Heart right ventricle (tissue), 16 donors: ENCODE data around the gene MATN3. TPM values are rescaled to one million over a fixed set of nuclear protein-coding genes. Genes with fewer than 3 reads are reported as not detected.

Experiments used
- ATAC-seq, 8 donors: fragments of 200-7000 bp; cut with Tn5 transposase; one replicate each; pipeline ENCODE4 v1.9.1; 2020; ENCODE audit warnings: mild to moderate bottlenecking in 8 of 8, moderate library complexity in 8 of 8, moderate number of reproducible peaks in 1 of 8
- DNase-seq, 2 donors: peaks; one replicate each; pipeline ENCODE4 v3.0.0-alpha.2; 2020
- H3K27ac ChIP-seq, 10 donors: fragments of 200-600 bp; sonication (generic) in 2 of 10; one replicate each; pipeline versions ENCODE4 v1.5.0 to v1.8.0; 2020 to 2022; ENCODE audit warnings: mild to moderate bottlenecking in 3 of 10
- H3K27me3 ChIP-seq, 7 donors: fragments of 200-600 bp; one replicate each; pipeline ENCODE4 v1.8.0; 2021 to 2022; ENCODE audit warnings: mild to moderate bottlenecking in 2 of 7
- H3K36me3 ChIP-seq, 9 donors: fragments of 200-600 bp; sonication (generic) in 1 of 9; one replicate each; pipeline versions ENCODE4 v1.5.0 to v1.8.0; 2020 to 2022; ENCODE audit warnings: mild to moderate bottlenecking in 2 of 9
- H3K4me1 ChIP-seq, 9 donors: fragments of 200-600 bp; sonication (generic) in 1 of 9; one replicate each; pipeline versions ENCODE4 v1.5.0 to v1.8.0; 2020 to 2022; ENCODE audit warnings: mild to moderate bottlenecking in 4 of 9
- H3K4me3 ChIP-seq, 10 donors: fragments of 200-600 bp; sonication (generic) in 2 of 10; one replicate each; pipeline versions ENCODE4 v1.5.0 to v1.8.0; 2020 to 2022; ENCODE audit warnings: mild to moderate bottlenecking in 7 of 10, moderate library complexity in 2 of 10
- H3K9me3 ChIP-seq, 11 donors: fragments of 200-600 bp in 10 of 11; sonication (generic) in 2 of 11; one replicate each; pipeline versions ENCODE4 v1.5.0 to v1.8.0; 2013 to 2022; ENCODE audit warnings: mild to moderate bottlenecking in 2 of 11, control low read depth in 1 of 11, moderate library complexity in 1 of 11
- CTCF ChIP-seq, 9 donors: fragments of 200-600 bp; sonication (generic) in 2 of 9; IDR thresholded peaks; one replicate each; pipeline versions ENCODE4 v1.5.0 to v1.8.0; 2021 to 2022; ENCODE audit warnings: antibody characterized with exemption in 9 of 9, mild to moderate bottlenecking in 5 of 9, moderate library complexity in 1 of 9
- whole genome bisulfite sequencing, 2 donors: extraction: QIAGEN DNeasy Blood & Tissue Kit; methylation state at CpG; one replicate each; pipeline ENCODE4 v1.1.7; 2013; ENCODE audit warnings: inconsistent platforms in 1 of 2; 5-methylcytosine and 5-hydroxymethylcytosine counted together
- intact Hi-C, 10 donors: fragments of 100-400 bp; cut with DNase I; formaldehyde crosslinking; loops; one replicate each; pipeline versions ENCODE4 v1.11.1 to v1.14.2; 2022
- polyA plus RNA-seq, 2 donors: library from polyadenylated mRNA; stranded (reverse); fragments of 200-250 nt; gene quantifications; one replicate each; pipeline ENCODE4 v1.2.3, GENCODE V29; 2013
- total RNA-seq, 10 donors: library from RNA; stranded (reverse); fragmentation: NEBNext Ultra II Directional in 3 of 10; extraction: Animal tissue kit (Norgen Biotek cat#: 25700) in 3 of 10; gene quantifications; one replicate each; pipeline versions ENCODE4 v1.2.1 to v1.2.4, GENCODE V29; 2021 to 2023
- donor health status: Arrhythmogenic right ventricular cardiomyopathy.
- donor health status: ischemic (EF 13 %, LVEDD 7.1; RV severe dilation, severe dysfunction).
- donor health status: healthy with polysubstance abuse.
- donor health status: DM: no; HTN: yes; CAD: no.
- donor health status: DM: no; HTN: no; CAD: no.
- donor health status: ischemic (EF 25% LVEDD 6.9; RV normal size, moderate dysfunction).
- donor health status: ischemic (EF 25% LVEDD 5.7; RV mildly dilated, moderate dysfunction).
- donor health status: healthy.
- donor health status: DM: yes; HTN: yes; CAD: no.
- donor health status: Ischemic cardiomyopathy.
- donor health status: ischemic (EF 35%, LVEDD 5.7; RV mildly dilated, moderate dysfunction).
- donor health status: nonischemic (EF 11% LVEDD 7.7; RV severe dilation, severe dysfunction).
- donor health status: DM: yes; HTN: yes; CAD: no.
- donor health status: PGD.
- donor health status: ischemic (EF 29% LVEDD 5.4; RV normal size, mild dysfunction).
- donor health status: nonischemic (EF 23%, LVEDD 6.1; RV moderate dilation, normal function).

Gene MATN3
- total and polyA plus RNA-seq, 12 donors: 0.09 to 0.37 (median 0.30) TPM; not detected in 5

- ATAC-seq: no peak
- Histone ChIP-seq H3K4me3 (no peak overlapping the region), H3K27me3 (no peaks in the 10 kb centered on the region), H3K4me1 (no peaks in the 10 kb centered on the region), H3K36me3 (peaks cover 0 to 29% (median 5%) of the 10 kb centered on the region in 9 donors), H3K27ac (no peak overlapping the region), H3K9me3 (no peaks in the 10 kb centered on the region)
- intact Hi-C loops: no loop called here
- TF ChIP-seq CTCF (IDR thresholded peaks at IDR 0.05): no peak
- WGBS, 2 donors: 94 to 97% methylated on average over 1 of the region's 1 CpG
- DNase-seq: no peak
Observed at GRCh38 chr2:19982268-19982667, 30.2 kb downstream of the MATN3 start.

DNA sequence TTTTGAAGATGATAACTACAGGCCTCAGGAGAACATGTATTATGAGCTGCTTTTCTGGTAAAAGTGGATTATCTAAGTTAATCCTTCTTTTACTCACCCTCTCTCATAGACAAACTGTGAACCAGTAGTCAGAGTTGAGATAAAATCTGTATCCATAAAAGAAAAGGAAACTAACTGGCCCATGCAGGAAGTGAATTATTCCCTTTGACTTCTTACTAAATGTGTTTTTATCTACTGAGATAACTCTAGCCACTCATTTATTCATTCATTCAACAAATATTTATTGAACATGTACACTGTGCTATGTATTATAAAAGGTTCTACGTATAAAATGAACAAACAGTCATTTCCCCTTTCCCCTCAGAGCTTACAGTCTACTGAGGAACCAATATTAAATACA lies 32.5 kb downstream of the MATN3 start:
- intact Hi-C loops: no loop called here
- no peaks in the 10 kb centered on the region for H3K9me3 ChIP-seq
- no peaks in the 10 kb centered on the region for H3K4me1 ChIP-seq
- WGBS, 2 donors: 75 to 83% methylated on average over 1 of the region's 1 CpG
- no peak overlapping the region for H3K27ac ChIP-seq
- ATAC-seq (no peak), DNase-seq (no peak)
- no peak overlapping the region for H3K4me3 ChIP-seq
- no peak for TF ChIP-seq CTCF (IDR thresholded peaks at IDR 0.05)
- peaks cover 0 to 38% (median 5%) of the 10 kb centered on the region in 9 donors for H3K36me3 ChIP-seq
- H3K27me3 ChIP-seq: no peaks in the 10 kb centered on the region

GRCh38 chr2:19973466-19973865 lies 39.0 kb downstream of the MATN3 start:
- Histone ChIP-seq H3K4me1 (no peaks in the 10 kb centered on the region), H3K4me3 (no peak overlapping the region), H3K36me3 (peaks cover 0 to 60% (median 7%) of the 10 kb centered on the region in 9 donors), H3K27ac (no peak overlapping the region), H3K27me3 (no peaks in the 10 kb centered on the region), H3K9me3 (no peaks in the 10 kb centered on the region)
- no peak for DNase-seq
- TF ChIP-seq CTCF (IDR thresholded peaks at IDR 0.05): no peak
- 89 to 91% methylated on average over 8 of the region's 8 CpGs for WGBS, 2 donors
- ATAC-seq: no peak
- intact Hi-C loops: no loop called here

GRCh38 chr2:19971691-19972090 lies 40.8 kb downstream of the MATN3 start:
- TF ChIP-seq CTCF (IDR thresholded peaks at IDR 0.05): no peak
- no peaks in the 10 kb centered on the region for H3K9me3 ChIP-seq
- no peak overlapping the region for H3K27ac ChIP-seq
- DNase-seq (no peak), ATAC-seq (no peak)
- H3K27me3 ChIP-seq: no peaks in the 10 kb centered on the region
- H3K36me3 ChIP-seq: peaks cover 0 to 51% (median 4%) of the 10 kb centered on the region in 9 donors
- H3K4me3 ChIP-seq: no peak overlapping the region
- 68 to 72% methylated on average over 3 of the region's 3 CpGs for WGBS, 2 donors
- intact Hi-C loops: no loop called here
- H3K4me1 ChIP-seq: no peaks in the 10 kb centered on the region
